Natural killer cell (primary cell): Measurements from ENCODE around the gene RC3H1. TPM values are rescaled to one million over a fixed set of nuclear protein-coding genes. Genes with fewer than 3 reads are reported as not detected.
"Not testable (repeated sequence)": the region's sequence is repeated elsewhere in the genome, so short reads cannot be mapped to it uniquely, and the experiment has no call there.

ENCODE experiments used
- ATAC-seq, 3 donors: fragments of 150-1000 bp in 2 of 3; fragments of 200-7000 bp in 1 of 3; cut with Tn5 transposase; 1 replicate in 1 of 3; 2 replicates in 2 of 3; pipeline ENCODE4 v1.10.0; 2021; ENCODE audit warnings: mild to moderate bottlenecking in 2 of 3, moderate library complexity in 2 of 3
- DNase-seq, 2 donors: peaks; one replicate each; pipeline versions ENCODE4 v3.0.0 to v3.0.0-alpha.2; 2013 to 2021; ENCODE audit warnings: mixed read lengths in 1 of 2
- H3K27ac ChIP-seq: one replicate; pipeline ENCODE4 v1.5.1; 2013; ENCODE audit warnings: mild to moderate bottlenecking, low read length
- H3K27me3 ChIP-seq: one replicate; pipeline ENCODE4 v1.6.1; 2013; ENCODE audit warnings: low read length; ENCODE audit not compliant: control insufficient read depth, insufficient read depth
- H3K36me3 ChIP-seq: one replicate; pipeline ENCODE4 v1.6.1; 2013; ENCODE audit warnings: low read length; ENCODE audit not compliant: control insufficient read depth, insufficient read depth
- H3K4me1 ChIP-seq: one replicate; pipeline ENCODE4 v1.6.1; 2013; ENCODE audit warnings: low read length; ENCODE audit not compliant: control insufficient read depth, insufficient read depth
- H3K4me3 ChIP-seq: one replicate; pipeline ENCODE4 v1.5.1; 2013; ENCODE audit warnings: low read length
- H3K9me3 ChIP-seq: one replicate; pipeline ENCODE4 v1.6.1; 2013; ENCODE audit warnings: low read length; ENCODE audit not compliant: control insufficient read depth, insufficient read depth
- H3K27ac Mint-ChIP-seq, 2 donors: one replicate each; pipeline ENCODE4 v1.8.0; 2022; ENCODE audit warnings: mild to moderate bottlenecking in 2 of 2, mixed read lengths in 2 of 2, moderate library complexity in 1 of 2
- H3K27me3 Mint-ChIP-seq, 2 donors: one replicate each; pipeline ENCODE4 v1.8.0; 2022; ENCODE audit warnings: low read depth in 2 of 2, mixed read lengths in 2 of 2
- H3K36me3 Mint-ChIP-seq: one replicate; pipeline ENCODE4 v1.8.0; 2022; ENCODE audit warnings: mixed read lengths
- H3K4me1 Mint-ChIP-seq, 2 donors: one replicate each; pipeline ENCODE4 v1.8.0; 2022; ENCODE audit warnings: mixed read lengths in 2 of 2
- H3K4me3 Mint-ChIP-seq: one replicate; pipeline ENCODE4 v1.8.0; 2022; ENCODE audit warnings: mild to moderate bottlenecking, moderate library complexity, mixed read lengths
- H3K9me3 Mint-ChIP-seq, 2 donors: one replicate each; pipeline ENCODE4 v1.8.0; 2022; ENCODE audit warnings: mixed read lengths in 2 of 2
- CTCF ChIP-seq: fragments of 200-600 bp; IDR thresholded peaks from one replicate; pipeline ENCODE4 v1.8.0; 2022; ENCODE audit warnings: antibody characterized with exemption
- WGBS: methylation state at CpG from one replicate; pipeline ENCODE4 v1.1.7; 2013; ENCODE audit warnings: missing lambda C conversion rate; ENCODE audit not compliant: insufficient coverage; 5-methylcytosine and 5-hydroxymethylcytosine counted together
- intact Hi-C: fragments of 100-400 bp; cut with micrococcal nuclease; formaldehyde crosslinking; loops from one replicate; pipeline ENCODE4 v1.14.2; 2022
- total RNA-seq, 4 donors: library from RNA; stranded (reverse); fragments of 120-200 nt in 1 of 4; gene quantifications; one replicate each; pipeline versions ENCODE4 v1.2.3 to v1.2.4, GENCODE V29; 2013 to 2022

The RC3H1 gene
- total RNA-seq, 3 donors from 2014 or later (not counting 1 experiment from before 2014, with no cell fraction given): 67.8 to 82.1 (median 78.9) TPM

- Mint-ChIP-seq H3K4me3 (no peak overlapping the region), H3K27ac (peak overlapping the region; percentile 8 to 68), H3K4me1 (peaks cover 38 to 55% of the 10 kb centered on the region in 2 donors), H3K9me3 (no peaks in the 10 kb centered on the region), H3K36me3 (no peaks in the 10 kb centered on the region), H3K27me3 (no peaks in the 10 kb centered on the region)
- Histone ChIP-seq H3K4me3 (no peak overlapping the region), H3K27ac (no peak overlapping the region), H3K9me3 (no peaks in the 10 kb centered on the region), H3K27me3 (no peaks in the 10 kb centered on the region), H3K4me1 (peaks cover 10% of the 10 kb centered on the region), H3K36me3 (peaks cover 33% of the 10 kb centered on the region)
- DNase-seq (no peak), ATAC-seq (peak in 1 of 3 donors; percentile 47)
- intact Hi-C loops: loop anchor here (10.0 kb wide), 1 partner anchor 79 kb away; no protein-coding TSS in a partner anchor
- TF ChIP-seq CTCF: no peak
Observed at GRCh38 chr1:173995475-173995874, 26.7 kb downstream of the RC3H1 start.

GRCh38 chr1:173993948-173994347 is 28.2 kb downstream of the RC3H1 start:
- not testable (repeated sequence) for H3K9me3 ChIP-seq, DNase-seq, H3K36me3 Mint-ChIP-seq, ATAC-seq, H3K27ac ChIP-seq, H3K9me3 Mint-ChIP-seq, H3K27me3 Mint-ChIP-seq, H3K4me3 Mint-ChIP-seq, H3K27me3 ChIP-seq, H3K4me3 ChIP-seq, H3K4me1 ChIP-seq, H3K27ac Mint-ChIP-seq
- 97% methylated on average over 10 of the region's 11 CpGs for WGBS
- peaks cover 37% of the 10 kb centered on the region for H3K36me3 ChIP-seq
- intact Hi-C loops: loop anchor here (10.0 kb wide), 1 partner anchor 81 kb away; no protein-coding TSS in a partner anchor
- peaks cover 27 to 43% of the 10 kb centered on the region in 2 donors for H3K4me1 Mint-ChIP-seq

GRCh38 chr1:173988068-173988467 is 34.1 kb downstream of the RC3H1 start:
- ATAC-seq (no peak), DNase-seq (no peak)
- no peak for TF ChIP-seq CTCF
- H3K4me3 Mint-ChIP-seq: no peak overlapping the region
- no peaks in the 10 kb centered on the region for H3K36me3 Mint-ChIP-seq
- no peaks in the 10 kb centered on the region for H3K27me3 Mint-ChIP-seq
- H3K27ac Mint-ChIP-seq: peak overlapping the region in 1 of 2 donors; percentile 53
- Histone ChIP-seq H3K36me3 (peaks cover 56% of the 10 kb centered on the region), H3K4me3 (no peak overlapping the region), H3K27me3 (no peaks in the 10 kb centered on the region), H3K27ac (no peak overlapping the region), H3K4me1 (no peaks in the 10 kb centered on the region), H3K9me3 (no peaks in the 10 kb centered on the region)
- H3K4me1 Mint-ChIP-seq: peaks cover 26 to 28% of the 10 kb centered on the region in 2 donors
- no peaks in the 10 kb centered on the region for H3K9me3 Mint-ChIP-seq
- intact Hi-C loops: no loop called here

GRCh38 chr1:173986951-173987350 is 35.2 kb downstream of the RC3H1 start:
- no peak for DNase-seq
- no peak for TF ChIP-seq CTCF
- peaks cover 21 to 22% of the 10 kb centered on the region in 2 donors for H3K4me1 Mint-ChIP-seq
- no peak for ATAC-seq
- Histone ChIP-seq H3K4me1 (no peaks in the 10 kb centered on the region), H3K4me3 (no peak overlapping the region), H3K9me3 (no peaks in the 10 kb centered on the region), H3K27ac (no peak overlapping the region), H3K27me3 (no peaks in the 10 kb centered on the region), H3K36me3 (peaks cover 60% of the 10 kb centered on the region)
- no peaks in the 10 kb centered on the region for H3K9me3 Mint-ChIP-seq
- no peaks in the 10 kb centered on the region for H3K27me3 Mint-ChIP-seq
- 100% methylated on average over 1 of the region's 3 CpGs for WGBS
- no peaks in the 10 kb centered on the region for H3K36me3 Mint-ChIP-seq
- H3K27ac Mint-ChIP-seq: peak overlapping the region; percentile 13 to 53
- intact Hi-C loops: no loop called here
- no peak overlapping the region for H3K4me3 Mint-ChIP-seq
